Body of pancreas (tissue), 4 donors: ENCODE results near the gene FSD2. TPM values are rescaled to one million over a fixed set of nuclear protein-coding genes. Genes with fewer than 3 reads are reported as not detected.

ENCODE experiments used
- ATAC-seq: fragments of 150-250 bp; one replicate; pipeline ENCODE4 v1.9.1; 2016
- DNase-seq, 4 donors: peaks; one replicate each; pipeline ENCODE4 v3.0.0-alpha.2; 2019
- H3K27ac ChIP-seq, 4 donors: fragments of 200-600 bp; sonication (generic); 1 replicate in 3 of 4; 2 replicates in 1 of 4; pipeline versions ENCODE4 v1.5.1 to v1.6.1; 2016 to 2019; ENCODE audit warnings: mild to moderate bottlenecking in 1 of 4, mixed read lengths in 1 of 4, moderate library complexity in 1 of 4
- H3K27me3 ChIP-seq, 2 donors: fragments of 200-600 bp; sonication (generic); one replicate each; pipeline ENCODE4 v1.6.0; 2016; ENCODE audit warnings: mild to moderate bottlenecking in 1 of 2
- H3K36me3 ChIP-seq, 2 donors: fragments of 200-600 bp; sonication (generic); replicated peaks in 1 of 2; 2 replicates each; pipeline ENCODE4 v1.5.1; 2016; ENCODE audit warnings: low read depth in 2 of 2; ENCODE audit not compliant: insufficient read depth in 1 of 2
- H3K4me1 ChIP-seq: fragments of 200-600 bp; sonication (generic); one replicate; pipeline ENCODE4 v1.6.0; 2016
- H3K4me3 ChIP-seq, 2 donors: fragments of 200-600 bp; sonication (generic); 1 replicate in 1 of 2; 2 replicates in 1 of 2; pipeline ENCODE4 v1.5.1; 2016 to 2019
- H3K9me3 ChIP-seq, 3 donors: fragments of 200-600 bp; sonication (generic); 1 replicate in 2 of 3; 2 replicates in 1 of 3; pipeline ENCODE4 v1.5.1; 2016
- POLR2A ChIP-seq, 3 donors: fragments of 450-650 bp; IDR thresholded peaks; one replicate each; pipeline ENCODE4 v1.6.1; 2016; ENCODE audit warnings: antibody characterized with exemption in 3 of 3, mild to moderate bottlenecking in 2 of 3
- WGBS, 2 donors: methylation state at CpG; one replicate each; pipeline ENCODE4 v1.1.5; 2017; 5-methylcytosine and 5-hydroxymethylcytosine counted together
- intact Hi-C: fragments of 100-400 bp; cut with DNase I; formaldehyde crosslinking; loops from one replicate; pipeline ENCODE4 v1.15.1; 2023
- total RNA-seq, 2 donors: library from RNA; depleted of rRNA; stranded (reverse); fragments of >200 nt; gene quantifications; one replicate each; pipeline ENCODE4 v1.1.0, GENCODE V29; 2016
- TF ChIP-seq, protein P1 (sequence below), 7 experiments: fragments of 450-650 bp in 4 of 7; fragments of 200-600 bp in 3 of 7; sonication (generic) in 3 of 7; IDR thresholded peaks; one replicate each; pipeline ENCODE4 v1.5.1; 2016 to 2019; ENCODE audit warnings: antibody characterized with exemption in 7 of 7

FSD2 gene
- total RNA-seq, 2 donors from 2014 or later = 0.26 TPM; not detected in 1

DNA sequence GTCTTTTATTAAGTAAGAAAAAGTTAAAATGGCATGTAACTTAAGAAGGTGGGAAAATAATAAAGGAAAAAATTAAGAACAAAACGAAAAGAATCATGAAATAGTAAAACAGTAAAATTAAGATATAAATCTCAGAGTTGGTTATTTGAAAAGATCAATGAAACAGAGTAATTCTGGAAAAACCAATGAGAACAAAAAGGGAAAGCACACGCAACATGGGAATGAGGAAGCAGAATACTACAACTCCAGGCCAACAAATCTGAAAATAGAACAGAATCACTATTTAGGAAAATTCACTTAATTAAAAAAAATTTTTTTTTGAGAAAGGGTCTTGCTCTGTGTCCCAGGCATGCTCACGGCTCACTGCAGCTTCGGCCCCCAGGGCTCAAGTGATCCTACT, 34.3 kb upstream of the FSD2 start:
- Histone ChIP-seq H3K36me3 (peaks cover 5 to 34% of the 10 kb centered on the region in 2 donors), H3K4me1 (no peaks in the 10 kb centered on the region), H3K4me3 (no peak overlapping the region), H3K27me3 (no peaks in the 10 kb centered on the region), H3K27ac (no peak overlapping the region), H3K9me3 (no peaks in the 10 kb centered on the region)
- DNase-seq = no peak
- intact Hi-C loops = no loop called here
- ATAC-seq = no peak
- TF ChIP-seq, protein P1, sequence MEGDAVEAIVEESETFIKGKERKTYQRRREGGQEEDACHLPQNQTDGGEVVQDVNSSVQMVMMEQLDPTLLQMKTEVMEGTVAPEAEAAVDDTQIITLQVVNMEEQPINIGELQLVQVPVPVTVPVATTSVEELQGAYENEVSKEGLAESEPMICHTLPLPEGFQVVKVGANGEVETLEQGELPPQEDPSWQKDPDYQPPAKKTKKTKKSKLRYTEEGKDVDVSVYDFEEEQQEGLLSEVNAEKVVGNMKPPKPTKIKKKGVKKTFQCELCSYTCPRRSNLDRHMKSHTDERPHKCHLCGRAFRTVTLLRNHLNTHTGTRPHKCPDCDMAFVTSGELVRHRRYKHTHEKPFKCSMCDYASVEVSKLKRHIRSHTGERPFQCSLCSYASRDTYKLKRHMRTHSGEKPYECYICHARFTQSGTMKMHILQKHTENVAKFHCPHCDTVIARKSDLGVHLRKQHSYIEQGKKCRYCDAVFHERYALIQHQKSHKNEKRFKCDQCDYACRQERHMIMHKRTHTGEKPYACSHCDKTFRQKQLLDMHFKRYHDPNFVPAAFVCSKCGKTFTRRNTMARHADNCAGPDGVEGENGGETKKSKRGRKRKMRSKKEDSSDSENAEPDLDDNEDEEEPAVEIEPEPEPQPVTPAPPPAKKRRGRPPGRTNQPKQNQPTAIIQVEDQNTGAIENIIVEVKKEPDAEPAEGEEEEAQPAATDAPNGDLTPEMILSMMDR (IDR thresholded peaks at IDR 0.05) = no peak
- no peak for TF ChIP-seq POLR2A (IDR thresholded peaks at IDR 0.05)
- 95 to 97% methylated on average over 4 of the region's 4 CpGs for WGBS, 2 donors

DNA sequence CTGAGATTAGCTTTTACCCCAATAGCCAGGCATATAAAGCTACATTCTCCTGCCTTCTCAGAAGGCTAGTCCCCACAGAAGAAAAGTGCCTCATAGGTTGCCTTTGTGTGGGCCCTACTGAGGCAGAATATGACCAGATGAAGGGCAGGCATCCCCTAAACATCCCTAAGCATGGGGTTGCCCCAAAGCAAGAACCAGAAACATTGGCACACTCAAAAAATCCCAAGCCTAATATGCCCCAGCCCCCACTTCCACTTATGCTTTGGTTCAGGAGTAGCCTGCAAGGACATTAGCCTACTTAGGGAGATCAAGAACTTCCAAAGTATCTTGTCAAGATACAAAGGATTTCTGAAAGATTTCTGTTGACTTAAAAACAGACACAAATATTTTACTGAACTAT, 33.3 kb upstream of the FSD2 start:
- no peak overlapping the region for H3K4me3 ChIP-seq
- no peaks in the 10 kb centered on the region for H3K4me1 ChIP-seq
- H3K27ac ChIP-seq = no peak overlapping the region
- no peaks in the 10 kb centered on the region for H3K27me3 ChIP-seq
- no peaks in the 10 kb centered on the region for H3K9me3 ChIP-seq
- no peak for ATAC-seq
- TF ChIP-seq, protein P1 (IDR thresholded peaks at IDR 0.05) = no peak
- TF ChIP-seq POLR2A (IDR thresholded peaks at IDR 0.05) = no peak
- no peak for DNase-seq
- peaks cover 10 to 44% of the 10 kb centered on the region in 2 donors for H3K36me3 ChIP-seq
- intact Hi-C loops = no loop called here

DNA sequence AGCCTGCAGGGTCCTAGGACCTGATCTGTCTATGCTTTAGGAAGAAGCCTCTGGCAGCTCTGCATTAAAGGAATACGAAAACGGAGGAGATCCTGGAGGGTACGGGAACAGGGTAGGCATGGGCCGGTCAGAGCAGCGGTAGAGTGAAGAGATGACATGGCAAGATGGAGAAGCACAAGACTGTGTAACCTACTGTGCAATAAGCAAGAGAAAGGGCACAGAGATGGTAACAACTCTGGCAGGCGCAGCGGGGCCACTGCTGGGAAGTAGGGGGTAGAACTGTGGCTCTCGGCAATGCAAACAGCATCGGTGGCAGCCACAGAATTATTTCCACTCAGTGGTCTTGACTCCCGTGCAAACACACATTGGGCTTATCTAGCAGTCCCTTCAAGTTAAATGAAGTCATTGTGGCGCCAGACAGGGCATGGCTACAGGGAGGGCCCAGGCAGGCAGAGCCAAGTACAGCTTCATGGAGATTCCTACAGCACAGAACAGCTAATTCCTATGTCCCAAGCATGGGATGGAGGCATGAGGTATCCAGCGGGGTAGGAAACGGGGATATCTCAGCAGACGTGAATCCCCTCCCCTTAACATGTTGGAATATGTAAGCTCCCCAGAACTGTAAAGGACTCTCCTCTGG, 32.3 kb upstream of the FSD2 start:
- ATAC-seq (no peak), DNase-seq (no peak)
- intact Hi-C loops = no loop called here
- no peaks in the 10 kb centered on the region for H3K27me3 ChIP-seq
- no peak overlapping the region for H3K4me3 ChIP-seq
- no peak overlapping the region for H3K27ac ChIP-seq
- peaks cover 5% of the 10 kb centered on the region for H3K4me1 ChIP-seq
- no peaks in the 10 kb centered on the region for H3K9me3 ChIP-seq
- H3K36me3 ChIP-seq = peaks cover 10 to 45% of the 10 kb centered on the region in 2 donors
- TF ChIP-seq POLR2A (IDR thresholded peaks at IDR 0.05) = no peak
- WGBS, 2 donors = 87 to 91% methylated on average over 14 of the region's 14 CpGs

DNA sequence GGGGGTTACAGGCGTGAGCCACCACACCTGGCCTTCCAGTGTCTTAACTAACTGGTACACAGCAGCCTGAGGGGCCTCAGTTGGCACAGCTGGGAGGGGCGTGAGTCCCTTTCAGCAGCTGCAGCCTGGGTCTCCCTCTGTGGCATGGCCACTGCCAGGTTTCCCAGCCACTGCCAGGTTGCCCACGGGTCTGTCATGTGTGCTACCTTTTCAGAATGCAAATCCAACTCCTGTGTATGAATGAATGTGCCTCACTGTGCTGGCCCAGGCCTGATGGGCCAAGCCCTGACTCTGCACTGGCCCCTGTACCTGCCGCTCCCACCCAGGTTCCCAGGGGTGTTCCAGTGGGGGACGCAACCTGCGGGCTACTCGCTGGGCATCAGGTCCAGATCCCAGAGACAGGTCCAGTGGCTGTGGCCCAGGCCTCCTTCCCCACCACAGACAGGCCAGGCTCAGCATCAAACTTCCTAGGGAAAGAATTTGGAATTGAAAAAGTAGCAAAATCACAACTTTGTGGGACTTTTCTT, 29.6 kb upstream of the FSD2 start:
- DNase-seq = no peak

DNA sequence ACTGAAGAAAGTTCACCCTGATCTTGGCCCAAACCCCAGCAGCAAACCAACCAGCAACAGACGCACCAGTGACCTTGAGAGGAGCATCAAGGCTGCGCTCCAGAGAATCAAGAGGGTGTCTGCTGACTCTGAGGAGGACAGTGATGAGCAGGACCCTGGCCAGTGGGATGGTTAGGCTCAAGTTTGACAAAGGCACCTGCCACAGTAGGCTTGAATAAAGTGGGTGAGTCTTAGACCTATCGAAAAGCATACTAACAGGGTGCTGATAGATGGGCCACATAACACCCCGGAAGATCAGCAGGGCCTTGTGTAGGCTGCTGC, 27.5 kb upstream of the FSD2 start:
- DNase-seq (no peak), ATAC-seq (no peak)
- intact Hi-C loops = no loop called here
- WGBS, 2 donors = 66 to 80% methylated on average over 4 of the region's 4 CpGs
- Histone ChIP-seq H3K4me1 (peaks cover 28% of the 10 kb centered on the region), H3K27me3 (no peaks in the 10 kb centered on the region), H3K36me3 (peaks cover 14 to 50% of the 10 kb centered on the region in 2 donors), H3K27ac (peak overlapping the region; percentile 33 to 60 (median 46)), H3K4me3 (no peak overlapping the region), H3K9me3 (no peaks in the 10 kb centered on the region)
- TF ChIP-seq POLR2A (IDR thresholded peaks at IDR 0.05) = no peak
- TF ChIP-seq, protein P1 (IDR thresholded peaks at IDR 0.05) = no peak

More for the DNA sequence above, 29.6 kb upstream of the FSD2 start:
- intact Hi-C loops = no loop called here
- TF ChIP-seq POLR2A (IDR thresholded peaks at IDR 0.05) = no peak
- TF ChIP-seq, protein P1 (IDR thresholded peaks at IDR 0.05) = no peak
- WGBS, 2 donors = 95 to 97% methylated on average over 7 of the region's 7 CpGs
- Histone ChIP-seq H3K27me3 (no peaks in the 10 kb centered on the region), H3K36me3 (peaks cover 14 to 46% of the 10 kb centered on the region in 2 donors), H3K9me3 (no peaks in the 10 kb centered on the region), H3K4me3 (no peak overlapping the region), H3K4me1 (peaks cover 16% of the 10 kb centered on the region), H3K27ac (no peak overlapping the region)
- no peak for ATAC-seq
